NCI-H1048 (cell line): ENCODE measurements around the gene BIN2.

ENCODE experiments used
- DNase-seq: peaks from one replicate; lab custom pipeline; 2025; lab: John Stamatoyannopoulos, UW

The BIN2 gene

DNA sequence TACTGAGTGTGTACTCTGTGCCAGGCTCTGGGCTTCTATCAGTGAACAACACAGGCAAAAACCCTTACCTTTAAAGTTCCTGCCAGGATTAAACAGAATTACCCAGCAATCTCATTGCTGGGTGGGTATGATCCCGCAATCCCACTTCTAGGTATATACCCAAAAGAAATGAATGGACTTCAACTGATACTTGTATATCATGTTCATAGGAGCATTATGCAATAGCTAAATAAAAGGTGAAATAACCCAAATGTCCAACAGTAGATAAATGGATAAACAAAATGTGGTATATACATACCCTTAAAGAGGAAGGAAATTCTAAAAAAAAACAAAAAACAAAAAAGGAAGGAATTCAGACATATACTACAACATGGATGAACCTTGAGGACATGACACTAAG lies 70.7 kb downstream of the BIN2 start:
- DNase-seq, result no peak

DNA sequence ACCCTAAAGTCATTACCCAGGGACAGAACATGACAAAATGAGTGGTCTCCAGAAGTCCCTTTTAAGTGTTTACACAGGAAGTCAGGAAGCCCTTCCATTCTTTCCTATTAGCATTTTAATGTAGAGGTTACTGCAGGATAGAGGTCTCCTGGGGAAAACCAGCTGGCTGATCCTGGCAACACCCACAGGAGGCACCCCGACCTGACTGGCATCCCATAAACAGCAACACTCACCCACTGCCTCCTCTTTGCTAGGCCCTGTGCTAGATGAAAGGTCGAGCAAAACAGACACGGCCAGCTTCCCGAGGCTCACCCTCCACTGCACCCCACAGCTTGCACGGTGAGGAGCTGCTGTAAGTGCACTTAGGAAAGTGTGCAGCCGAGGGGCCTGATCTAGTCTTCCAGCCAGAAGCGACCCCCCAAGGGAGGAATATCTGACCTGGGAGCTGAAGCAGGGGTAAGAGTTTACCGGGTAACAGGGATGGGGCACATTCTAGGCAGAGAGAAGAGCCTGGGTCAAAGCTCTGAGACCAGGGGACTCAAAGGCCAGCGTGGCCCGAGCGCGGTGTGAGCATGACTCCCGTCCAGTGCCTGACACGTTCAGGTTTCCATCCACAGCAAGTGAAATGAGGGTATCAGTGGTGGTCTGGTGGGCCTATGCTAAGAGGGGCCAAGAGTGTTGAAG lies 76.3 kb downstream of the BIN2 start:
- no peak for DNase-seq

- no peak for DNase-seq
These were observed 77.6 kb downstream of the BIN2 start for GRCh38 chr12:51246254-51246853.

DNA sequence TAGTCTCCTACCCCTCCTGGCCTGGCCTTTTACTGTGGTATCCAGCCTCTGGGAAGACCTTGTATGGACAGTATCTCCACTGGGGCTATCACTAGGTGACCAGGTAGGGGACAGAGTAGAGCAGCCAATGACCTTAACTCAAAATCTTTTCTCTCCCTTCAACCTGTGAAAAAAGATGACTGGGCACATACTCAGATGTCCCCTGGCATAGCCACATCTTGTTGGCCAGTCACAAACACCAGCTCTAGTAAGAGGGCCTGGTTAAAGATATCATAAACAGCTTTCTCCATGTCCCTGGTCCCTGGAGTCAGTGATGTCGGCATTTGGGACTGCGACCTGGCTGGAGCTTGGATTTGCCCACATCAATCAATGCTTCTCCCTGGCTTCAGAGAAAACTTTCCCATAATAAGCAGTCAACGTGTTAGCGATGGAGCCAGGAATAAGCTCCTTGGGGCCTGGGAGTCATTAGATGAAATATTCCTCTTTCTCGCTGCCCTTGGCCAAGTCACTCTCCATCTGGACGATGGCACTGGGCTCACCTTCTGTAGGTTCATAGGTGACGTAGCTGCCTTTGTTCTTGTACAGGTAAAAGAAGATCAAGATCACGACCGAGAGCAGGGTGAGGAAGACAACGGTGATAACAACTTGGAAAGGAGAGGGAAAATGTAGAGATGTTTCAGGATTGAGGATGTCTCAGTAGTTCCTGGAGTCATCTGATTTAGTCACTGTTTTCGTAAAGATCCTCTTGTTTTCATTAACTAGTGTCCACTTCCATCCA lies 78.3 kb downstream of the BIN2 start:
- DNase-seq, result no peak

GRCh38 chr12:51244269-51244668 lies 79.7 kb downstream of the BIN2 start:
- DNase-seq, result no peak

- no peak for DNase-seq
These were observed 81.1 kb downstream of the BIN2 start for GRCh38 chr12:51242876-51243275.

DNA sequence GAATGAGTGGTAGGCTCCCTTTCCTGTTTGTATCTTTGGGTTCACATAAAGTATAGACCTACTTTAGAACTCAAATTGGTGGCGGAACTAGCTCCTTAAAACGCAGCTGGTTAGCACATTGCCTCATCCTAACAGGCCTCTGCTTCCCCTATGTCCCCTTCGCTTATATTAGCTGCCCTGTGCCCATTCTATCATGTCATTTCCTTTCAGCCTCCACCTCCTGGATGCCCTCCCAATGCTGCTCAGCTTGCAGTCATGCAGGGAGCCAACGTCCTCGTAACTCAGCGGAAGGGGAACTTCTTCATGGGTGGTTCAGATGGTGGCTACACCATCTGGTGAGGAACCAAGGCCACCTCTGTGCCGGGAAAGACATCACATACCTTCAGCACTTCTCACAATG lies 81.9 kb downstream of the BIN2 start:
- DNase-seq, result no peak

DNA sequence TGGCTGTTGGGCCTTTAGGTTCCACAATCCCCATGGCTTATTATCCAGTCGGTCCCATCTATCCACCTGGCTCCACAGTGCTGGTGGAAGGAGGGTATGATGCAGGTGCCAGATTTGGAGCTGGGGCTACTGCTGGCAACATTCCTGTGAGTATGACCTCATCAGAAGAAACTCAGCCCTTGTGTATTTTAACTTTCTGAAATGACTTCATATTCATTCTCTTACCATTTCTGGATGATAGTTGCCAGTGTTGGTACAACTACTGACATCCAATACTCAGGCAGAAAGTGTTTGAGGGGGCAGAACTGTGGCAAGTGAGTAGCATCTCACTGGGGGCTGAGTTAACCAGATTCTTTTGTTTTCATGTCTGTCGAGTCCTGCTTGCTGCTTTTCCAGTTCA lies 83.0 kb downstream of the BIN2 start:
- no peak for DNase-seq

DNA sequence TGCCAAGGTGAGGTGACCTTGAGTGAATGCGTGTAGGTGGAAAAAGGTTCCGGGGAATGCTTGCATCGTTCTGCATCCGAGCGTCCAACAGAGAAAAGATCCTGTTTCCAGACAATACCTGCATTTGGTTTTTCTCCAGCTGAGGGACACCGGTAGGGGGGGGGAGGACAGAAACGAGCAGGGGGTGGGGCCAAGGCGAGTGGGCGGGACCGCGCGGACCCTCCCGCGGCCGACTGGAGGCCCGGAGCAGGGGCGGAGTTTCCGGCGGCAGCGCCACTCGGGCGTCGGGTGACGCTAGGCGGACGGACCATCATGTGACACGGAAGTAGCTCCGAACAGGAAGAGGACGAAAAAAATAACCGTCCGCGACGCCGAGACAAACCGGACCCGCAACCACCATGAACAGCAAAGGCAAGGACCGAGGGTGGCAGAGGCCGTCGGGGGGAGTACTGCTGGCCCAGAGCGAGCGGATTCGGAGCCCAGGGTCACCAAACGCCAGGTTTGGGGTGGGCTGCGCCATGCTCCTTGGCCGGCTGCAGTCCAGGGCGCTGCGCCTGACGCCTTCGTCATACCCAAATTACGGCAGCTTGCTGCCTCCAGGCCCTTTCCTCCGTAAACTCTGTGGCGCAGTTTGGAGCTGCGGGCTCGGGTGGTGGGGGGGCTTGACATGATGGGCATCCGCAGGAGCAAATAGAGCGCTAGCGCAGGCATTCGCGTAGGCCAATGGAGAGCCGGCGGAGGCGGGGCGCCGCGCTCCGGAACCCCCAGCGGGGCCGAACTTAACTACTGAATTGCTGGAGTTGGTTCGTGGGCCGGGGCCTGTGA lies 85.3 kb downstream of the BIN2 start, which contains the start of gene DAZAP2:
Gene DAZAP2, plus strand, starts transcription at position 317 of the 825 bp plus-strand sequence. Its CDS starts 82 bp downstream, at position 399.
- peak; percentile 66 for DNase-seq

DNA sequence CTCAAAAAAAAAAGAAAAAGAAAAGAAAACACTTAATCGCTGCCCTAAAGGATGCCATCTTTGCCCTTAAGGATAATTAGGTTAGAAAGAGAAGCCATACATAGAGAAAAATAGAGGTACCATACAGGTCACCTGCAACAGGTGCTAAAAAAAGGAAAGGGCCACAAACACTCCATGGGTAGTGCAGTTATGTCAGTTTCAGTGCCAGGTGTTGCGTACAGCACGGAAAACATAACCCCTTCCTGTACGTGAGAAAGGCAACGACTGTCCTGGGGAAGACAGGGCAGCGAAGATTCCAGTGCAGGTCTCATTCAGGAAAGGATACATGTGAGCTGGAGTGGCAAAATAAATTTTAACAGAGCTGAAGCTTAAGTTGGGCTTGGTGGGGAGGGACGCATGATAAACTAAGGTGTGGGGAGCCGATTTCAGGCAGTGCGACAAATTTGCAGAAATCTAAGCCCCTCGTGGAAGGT lies 85.9 kb downstream of the BIN2 start:
- no peak for DNase-seq

DNA sequence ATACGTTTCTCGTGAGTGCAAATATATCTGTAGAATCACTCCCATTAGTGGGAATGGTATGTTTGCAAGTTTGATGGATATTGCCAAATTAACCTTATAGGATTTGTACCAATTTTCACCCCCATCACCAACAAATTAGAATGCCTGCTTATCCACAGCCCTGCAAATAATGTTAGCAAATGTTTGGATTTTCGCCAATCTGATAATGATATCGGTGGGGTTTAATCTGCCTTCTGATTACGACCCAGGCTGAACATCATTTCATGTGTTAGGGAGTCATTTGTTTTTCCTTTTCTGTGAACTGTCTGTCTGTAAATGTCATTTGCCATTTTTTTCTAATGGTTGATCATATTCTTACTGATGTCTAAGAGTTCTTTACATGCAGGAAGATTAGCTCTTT lies 89.4 kb downstream of the BIN2 start:
- no peak for DNase-seq

GRCh38 chr12:51232642-51233041 lies 91.3 kb downstream of the BIN2 start:
- DNase-seq, result no peak
